HepG2 (cell line): Measurements from ENCODE around the gene SLC26A9.

Experiments
- EZH2 ChIP-seq: conservative IDR thresholded peaks from 2 replicates; pipeline ENCODE4 v1.6.1; 2012; ENCODE audit warnings: mild to moderate bottlenecking, low read depth, low read length, moderate library complexity
- KLF16 ChIP-seq, 2 experiments: sonication (generic) in 1 of 2; formaldehyde crosslinking in 1 of 2; IDR thresholded peaks; 2 replicates each; pipeline versions ENCODE4 v1.6.1 to v1.8.0; 2016 to 2023; ENCODE audit warnings: missing genetic modification reagents in 2 of 2, missing compliant biosample characterization in 1 of 2
- ZSCAN30 ChIP-seq: sonication (generic); formaldehyde crosslinking; IDR thresholded peaks from 2 replicates; pipeline ENCODE4 v1.5.0; 2020; ENCODE audit warnings: mild to moderate bottlenecking, missing genetic modification reagents
- TF ChIP-seq, protein P1 (sequence below), 2 experiments: sonication (generic) in 1 of 2; formaldehyde crosslinking in 1 of 2; IDR thresholded peaks; 2 replicates each; pipeline versions ENCODE4 v1.4.0 to v1.6.1; 2018 to 2020; ENCODE audit warnings: missing genetic modification reagents in 2 of 2, borderline replicate concordance in 1 of 2, low read depth in 1 of 2, mild to moderate bottlenecking in 1 of 2, missing biosample characterization in 1 of 2

GRCh38 chr1:205921570-205921909, 21.7 kb downstream of the SLC26A9 start:
- TF ChIP-seq EZH2 (no peak), KLF16 (CRISPR knock-in tag; IDR thresholded peaks at IDR 0.05) (no peak), ZSCAN30 (CRISPR knock-in tag) (no peak)
- TF ChIP-seq, protein P1, sequence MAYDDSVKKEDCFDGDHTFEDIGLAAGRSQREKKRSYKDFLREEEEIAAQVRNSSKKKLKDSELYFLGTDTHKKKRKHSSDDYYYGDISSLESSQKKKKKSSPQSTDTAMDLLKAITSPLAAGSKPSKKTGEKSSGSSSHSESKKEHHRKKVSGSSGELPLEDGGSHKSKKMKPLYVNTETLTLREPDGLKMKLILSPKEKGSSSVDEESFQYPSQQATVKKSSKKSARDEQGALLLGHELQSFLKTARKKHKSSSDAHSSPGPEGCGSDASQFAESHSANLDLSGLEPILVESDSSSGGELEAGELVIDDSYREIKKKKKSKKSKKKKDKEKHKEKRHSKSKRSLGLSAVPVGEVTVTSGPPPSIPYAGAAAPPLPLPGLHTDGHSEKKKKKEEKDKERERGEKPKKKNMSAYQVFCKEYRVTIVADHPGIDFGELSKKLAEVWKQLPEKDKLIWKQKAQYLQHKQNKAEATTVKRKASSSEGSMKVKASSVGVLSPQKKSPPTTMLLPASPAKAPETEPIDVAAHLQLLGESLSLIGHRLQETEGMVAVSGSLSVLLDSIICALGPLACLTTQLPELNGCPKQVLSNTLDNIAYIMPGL (CRISPR knock-in tag; IDR thresholded peaks at IDR 0.05; ENCODE audit: borderline replicate concordance in 1 of 2, low read depth in 1 of 2), result no peak
